GM21381 (cell line): Measurements from ENCODE around the gene ELMOD3.

ENCODE experiments used
- ATAC-seq: cut with Tn5 transposase; IDR thresholded peaks from one replicate; pipeline ENCODE4 v1.9.1; 2021; ENCODE audit warnings: mild to moderate bottlenecking, moderate library complexity; ENCODE audit not compliant: unreplicated experiment

ELMOD3 gene

GRCh38 chr2:85422072-85422457 is 67.5 kb downstream of the ELMOD3 start:
- ATAC-seq = no peak

GRCh38 chr2:85423525-85423924 is 69.0 kb downstream of the ELMOD3 start:
- ATAC-seq = no peak

DNA sequence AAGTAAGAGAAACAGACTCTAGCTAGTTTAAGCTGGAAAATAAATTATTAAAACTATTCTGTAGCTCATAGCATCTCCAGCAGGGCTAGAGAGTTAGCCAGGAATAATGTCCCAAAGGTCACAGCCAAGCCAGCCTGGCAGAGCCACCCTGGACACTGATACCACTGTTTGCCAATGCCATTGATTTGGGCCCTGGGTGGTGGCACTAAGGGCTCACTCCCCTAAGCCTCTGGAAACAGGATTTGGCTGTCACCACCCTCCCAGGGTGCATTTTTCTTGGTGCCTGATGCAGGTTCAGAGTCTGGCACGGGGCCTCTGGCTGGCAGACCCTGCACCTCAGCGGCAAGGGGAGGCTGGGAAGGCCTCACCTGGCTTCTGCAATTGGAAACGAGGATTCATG is 71.0 kb downstream of the ELMOD3 start:
- ATAC-seq = no peak

GRCh38 chr2:85427300-85427835 is 72.8 kb downstream of the ELMOD3 start:
- no peak for ATAC-seq

- ATAC-seq = no peak
Observed at GRCh38 chr2:85428343-85428881, 73.8 kb downstream of the ELMOD3 start.

GRCh38 chr2:85429213-85429923 is 74.8 kb downstream of the ELMOD3 start:
- ATAC-seq = no peak

DNA sequence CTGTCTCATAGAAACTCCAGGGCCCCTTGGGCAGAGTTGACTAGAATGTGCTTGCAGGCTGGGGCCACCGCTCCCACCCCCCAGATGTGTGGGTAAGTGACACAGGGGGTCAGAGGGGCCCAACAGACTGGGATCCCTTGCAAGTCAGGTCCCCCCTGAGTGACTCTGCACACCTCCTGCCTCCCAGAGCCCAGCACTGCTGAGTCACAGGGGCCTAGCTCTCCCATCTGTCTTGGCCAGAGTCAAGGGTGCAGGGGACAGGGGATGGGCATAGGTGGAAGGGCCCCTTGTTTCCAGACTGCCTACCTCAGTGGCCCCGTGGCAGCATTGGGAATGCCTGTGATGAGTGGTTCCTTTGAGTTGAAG is 75.3 kb downstream of the ELMOD3 start:
- no peak for ATAC-seq

GRCh38 chr2:85430752-85431569 is 76.4 kb downstream of the ELMOD3 start:
- no peak for ATAC-seq

DNA sequence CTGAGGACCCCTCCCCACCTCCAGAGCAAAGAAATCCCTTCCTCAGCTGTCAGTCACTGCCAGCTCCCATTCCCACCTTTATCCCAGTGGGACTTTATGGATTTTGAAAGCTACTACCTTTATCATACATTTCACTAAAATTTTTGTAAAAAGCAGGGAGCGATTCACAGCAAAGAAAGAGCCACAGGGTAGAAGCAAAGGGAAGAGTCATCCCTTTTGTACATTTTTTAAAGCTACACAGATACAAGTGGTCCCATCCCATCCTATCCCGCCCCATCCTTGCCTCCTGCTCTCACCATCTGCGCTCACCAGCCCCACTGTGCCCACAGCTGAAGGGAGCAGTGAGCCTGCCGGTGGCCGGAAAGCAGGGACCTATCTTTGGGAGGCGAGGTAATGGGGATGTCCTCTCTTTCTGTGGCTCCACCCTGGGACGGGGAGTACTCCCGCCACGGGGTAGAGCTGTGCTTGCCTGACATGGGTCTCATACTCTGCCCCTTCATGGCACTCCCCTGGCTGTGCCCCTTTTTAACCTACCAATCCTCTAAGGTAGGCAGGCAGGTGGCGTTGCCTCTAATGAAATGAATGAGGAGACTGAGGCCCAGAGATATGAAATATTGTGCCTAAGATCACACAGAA is 77.1 kb downstream of the ELMOD3 start:
- ATAC-seq = no peak

DNA sequence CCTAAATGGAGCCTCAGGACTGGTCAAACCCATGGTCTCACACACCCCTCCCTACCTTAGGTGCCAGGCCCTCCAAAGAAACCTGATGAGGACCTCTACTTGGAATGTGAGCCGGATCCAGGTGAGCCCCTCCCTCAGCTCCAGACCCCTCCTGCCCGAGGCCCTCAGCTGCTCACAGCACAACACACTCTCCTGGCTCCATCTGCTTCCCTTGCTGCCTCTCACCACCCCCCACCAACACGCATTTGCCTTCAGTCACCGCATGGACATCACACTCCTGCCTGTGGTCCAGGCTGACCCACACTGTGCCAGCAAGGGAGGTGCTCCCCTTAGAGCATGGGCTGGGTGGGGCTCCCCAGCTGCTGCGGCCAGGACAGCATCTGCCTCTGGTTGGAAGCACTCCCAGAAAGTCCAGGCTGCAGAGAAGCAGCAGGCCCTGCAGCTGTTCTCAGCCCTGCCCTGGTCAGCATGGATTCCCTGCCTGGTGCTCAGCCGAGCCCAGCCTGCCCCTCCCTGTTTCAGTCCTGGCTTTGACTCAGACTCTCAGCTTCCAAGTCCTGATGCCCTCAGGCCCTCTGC is 79.0 kb downstream of the ELMOD3 start:
- ATAC-seq = no peak

DNA sequence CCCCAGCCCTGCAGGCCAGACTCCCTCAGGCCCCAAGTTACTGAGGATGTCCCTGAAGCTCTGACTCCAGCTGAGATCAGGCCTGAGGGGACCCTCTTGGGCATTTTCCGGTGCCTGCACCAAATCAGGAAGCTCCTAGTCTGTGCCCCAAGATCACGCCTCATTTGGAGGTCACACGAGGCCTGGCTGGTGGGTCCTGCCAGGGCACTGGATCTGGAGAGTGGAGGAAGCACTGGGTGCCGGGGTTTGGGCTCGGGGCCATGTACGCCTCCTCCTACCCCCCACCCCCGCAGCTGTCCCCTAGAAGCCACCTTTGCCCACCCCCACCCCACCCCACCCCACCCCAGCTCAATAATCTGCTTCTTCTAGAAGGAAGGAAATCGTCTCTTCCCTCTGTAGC is 80.1 kb downstream of the ELMOD3 start:
- ATAC-seq = no peak

DNA sequence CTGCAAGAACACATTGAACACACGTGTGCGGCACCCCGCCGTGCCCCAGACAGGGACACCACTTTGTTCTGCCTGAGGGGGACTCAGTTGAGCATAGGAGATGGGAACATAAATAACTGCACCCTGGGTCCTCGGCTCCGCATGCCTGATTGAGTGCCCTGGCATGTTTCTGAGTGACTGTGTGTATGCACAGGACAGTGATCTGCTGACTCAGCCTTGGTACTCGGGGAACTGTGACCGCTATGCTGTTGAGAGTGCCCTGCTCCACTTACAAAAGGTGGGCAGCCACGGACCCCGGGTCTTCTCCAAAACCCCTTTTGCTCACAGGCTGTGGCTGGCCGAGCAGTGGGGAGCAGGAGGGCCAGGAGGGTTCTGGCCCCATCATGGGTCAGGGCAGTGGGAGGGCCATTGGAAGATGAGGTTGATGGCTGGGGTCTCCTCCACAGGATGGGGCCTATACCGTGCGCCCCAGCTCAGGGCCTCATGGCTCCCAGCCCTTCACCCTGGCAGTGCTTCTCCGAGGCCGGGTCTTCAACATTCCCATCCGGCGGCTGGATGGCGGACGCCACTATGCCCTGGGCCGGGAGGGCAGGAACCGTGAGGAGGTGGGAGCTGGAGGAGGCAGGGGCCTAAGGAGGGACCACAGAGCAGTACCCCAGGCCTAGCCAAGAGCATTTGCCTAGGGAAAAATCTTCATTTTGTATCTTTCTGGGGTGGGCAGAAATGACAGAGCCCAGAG is 80.8 kb downstream of the ELMOD3 start:
- no peak for ATAC-seq

GRCh38 chr2:85435981-85436835 is 81.6 kb downstream of the ELMOD3 start:
- ATAC-seq = no peak

DNA sequence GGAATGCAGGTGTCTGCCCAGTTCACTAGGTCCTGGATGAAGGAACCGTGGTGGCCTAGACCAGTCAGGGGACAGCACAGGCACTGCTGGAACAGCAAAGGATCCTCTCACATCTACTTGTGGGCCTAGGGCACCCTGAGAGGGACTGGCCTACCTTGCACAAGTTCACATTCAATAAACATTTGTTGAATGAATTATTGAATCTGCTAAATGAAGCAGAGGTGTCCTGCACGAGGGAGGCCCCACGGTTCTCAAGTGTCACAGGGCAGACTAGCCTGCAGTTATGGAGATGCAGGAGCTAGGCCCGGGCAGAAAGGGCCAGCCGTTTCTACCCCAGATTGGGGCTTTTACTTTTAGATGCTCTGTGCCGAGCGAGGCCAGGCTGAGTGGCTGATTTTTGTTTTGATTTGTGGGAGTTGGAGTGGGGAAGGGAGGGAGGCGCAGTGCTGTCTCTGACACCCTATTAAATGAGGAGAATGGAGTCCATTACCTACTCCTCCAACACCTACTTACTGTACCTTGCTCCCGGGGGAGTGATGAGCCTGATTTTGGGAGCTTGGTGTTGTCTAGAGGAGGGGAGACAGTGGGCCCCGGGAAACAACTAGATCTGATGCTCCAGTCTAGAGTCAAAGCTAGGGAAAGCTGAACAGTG is 82.4 kb downstream of the ELMOD3 start:
- ATAC-seq = no peak

- ATAC-seq = peak; percentile 82
Observed at GRCh38 chr2:85437488-85438200, 83.1 kb downstream of the ELMOD3 start.

- ATAC-seq = no peak
Observed at GRCh38 chr2:85438201-85439024, 83.8 kb downstream of the ELMOD3 start.

- no peak for ATAC-seq
Observed at GRCh38 chr2:85439025-85439472, 84.5 kb downstream of the ELMOD3 start.
